Measurements from ENCODE around the gene SLC16A5.
"Not testable (repeated sequence)": the region's sequence is repeated elsewhere in the genome, so short reads cannot be mapped to it uniquely, and the experiment has no call there.

Gene SLC16A5

DNA sequence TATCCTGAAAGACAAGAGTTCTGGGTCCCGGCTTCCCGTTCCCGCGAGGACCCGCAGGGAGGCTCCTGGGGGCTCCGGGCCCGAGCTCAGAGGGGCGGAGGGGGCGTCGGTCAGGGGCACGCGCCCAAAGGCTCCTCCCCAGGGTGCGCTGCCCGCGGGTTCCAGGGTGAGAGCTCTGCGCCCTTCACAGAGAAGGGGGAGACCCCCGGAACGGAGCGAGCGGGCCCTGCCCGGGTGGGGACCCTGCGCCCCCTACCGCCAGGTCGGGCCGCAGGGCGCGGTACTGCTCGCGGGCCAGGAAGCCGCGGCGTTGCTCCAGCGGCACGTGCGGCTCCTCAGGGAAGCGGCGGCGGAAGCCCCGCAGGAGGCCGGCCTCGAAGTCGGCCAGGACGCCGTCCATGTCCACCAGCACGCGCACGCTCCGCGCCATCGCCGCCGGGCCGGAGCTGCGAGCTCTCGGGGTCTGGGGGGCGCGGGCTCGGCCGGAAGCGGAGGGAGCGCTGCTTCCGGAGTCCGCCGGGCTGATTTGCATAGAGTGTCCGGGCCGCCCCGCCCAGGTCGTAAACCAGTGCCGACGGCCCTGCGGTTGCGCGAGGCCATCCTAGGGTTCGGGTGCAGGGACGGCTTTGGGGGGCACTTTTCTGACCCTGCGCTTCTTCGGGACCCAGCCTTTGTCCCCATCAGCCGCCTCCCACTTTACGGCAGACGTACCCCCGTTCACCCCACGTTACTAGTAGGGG lies 43.7 kb downstream of the SLC16A5 start, which contains the start of gene NT5C:
Gene NT5C (minus strand): TSS at position 465 of the 740 bp plus-strand sequence. CDS start 35 bp downstream, at position 430.
- TF ChIP-seq CTCF (IDR thresholded peaks at IDR 0.05; ENCODE audit: low read depth, low read length) = peak; percentile 34
- peak; percentile 71 to 84 for DNase-seq (ENCODE audit: low read depth in 2 of 2)
- H3K4me3 ChIP-seq (replicated peaks in 1 of 2; ENCODE audit: low read depth in 2 of 2, low read length in 2 of 2) = peak within 1 kb of the TSS; percentile 70 to 73

DNA sequence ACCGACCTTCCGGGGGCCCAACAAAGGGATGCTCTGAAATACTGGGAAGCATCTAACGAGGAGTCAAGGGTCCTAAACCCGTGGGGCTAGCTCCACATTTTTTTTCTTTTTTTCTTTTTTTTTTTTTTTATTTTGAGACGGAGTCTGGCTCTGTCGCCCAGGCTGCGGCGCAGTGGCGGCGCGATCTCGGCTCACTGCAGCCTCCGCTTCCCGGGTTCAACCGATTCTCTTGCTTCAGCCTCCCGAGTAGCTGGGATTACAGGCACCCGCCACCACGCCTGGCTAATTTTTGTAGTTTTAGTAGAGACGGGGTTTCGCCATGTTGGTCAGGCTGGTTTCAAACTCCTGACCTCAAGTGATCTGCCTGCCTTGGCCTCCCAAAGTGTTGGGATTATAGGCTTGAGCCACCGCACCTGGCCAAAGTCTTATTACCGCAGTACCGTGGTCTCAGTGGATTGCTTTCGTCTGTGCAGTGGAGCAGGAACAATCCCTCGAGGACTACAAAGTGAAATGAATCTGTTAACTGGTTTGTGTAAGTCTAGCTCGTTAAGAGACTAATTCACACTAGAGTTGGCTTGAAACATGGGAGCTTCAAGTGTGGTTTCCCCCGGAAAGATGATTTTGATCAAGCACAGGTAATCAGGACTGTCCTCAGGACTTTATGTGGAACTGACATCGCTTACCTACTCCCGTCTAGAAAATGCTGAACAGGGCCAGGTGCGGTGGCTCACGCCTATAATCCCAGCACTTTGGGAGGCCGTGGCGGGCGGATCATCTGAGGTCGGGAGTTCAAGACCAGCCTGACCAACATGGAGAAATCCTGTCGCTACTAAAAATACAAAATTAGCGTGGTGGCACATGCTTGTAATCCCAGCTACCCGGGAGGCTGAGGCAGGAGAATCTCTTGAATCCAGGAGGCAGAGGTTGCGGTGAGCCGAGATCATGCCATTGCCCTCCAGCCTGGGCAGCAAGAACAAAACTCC lies 44.6 kb downstream of the SLC16A5 start:
- not testable (repeated sequence) for DNase-seq (ENCODE audit: low read depth in 2 of 2)

GRCh38 chr17:75133001-75133400 lies 45.2 kb downstream of the SLC16A5 start:
- no peak overlapping the region for H3K4me3 ChIP-seq (replicated peaks in 1 of 2; ENCODE audit: low read depth in 2 of 2, low read length in 2 of 2)
- DNase-seq (ENCODE audit: low read depth in 2 of 2) = no peak
- no peak for TF ChIP-seq CTCF (IDR thresholded peaks at IDR 0.05; ENCODE audit: low read depth, low read length)

More for the DNA sequence above, 44.6 kb downstream of the SLC16A5 start:
- peak overlapping the region; percentile 70 to 73 for H3K4me3 ChIP-seq (replicated peaks in 1 of 2; ENCODE audit: low read depth in 2 of 2, low read length in 2 of 2)

- not testable (repeated sequence) for DNase-seq (ENCODE audit: low read depth in 2 of 2); H3K4me3 ChIP-seq (replicated peaks in 1 of 2; ENCODE audit: low read depth in 2 of 2, low read length in 2 of 2)
Measured at GRCh38 chr17:75133607-75134347, 46.0 kb downstream of the SLC16A5 start.

- no peak for DNase-seq (ENCODE audit: low read depth in 2 of 2)
- no peak overlapping the region for H3K4me3 ChIP-seq (replicated peaks in 1 of 2; ENCODE audit: low read depth in 2 of 2, low read length in 2 of 2)
- no peak for TF ChIP-seq CTCF (IDR thresholded peaks at IDR 0.05; ENCODE audit: low read depth, low read length)
Measured at GRCh38 chr17:75135452-75135851, 47.7 kb downstream of the SLC16A5 start.

DNA sequence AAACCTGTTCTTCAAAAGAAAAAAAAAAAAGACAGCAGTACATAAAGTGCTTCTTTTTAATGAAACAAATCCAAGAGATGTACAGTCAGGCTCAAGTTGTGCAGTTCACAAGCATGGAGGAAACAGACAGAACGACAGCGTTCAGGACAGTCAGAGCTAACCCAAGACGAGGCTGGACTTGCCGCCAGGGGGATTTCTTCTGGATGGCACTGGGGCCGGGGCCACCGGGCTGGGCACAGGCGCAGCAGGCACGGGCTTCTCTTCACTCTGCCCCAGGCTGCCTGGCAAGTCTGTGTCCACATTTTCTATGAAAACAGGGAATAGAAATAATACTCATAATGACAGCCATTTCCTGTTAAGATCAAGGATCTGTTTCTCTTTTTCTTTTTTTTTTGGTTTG lies 48.2 kb downstream of the SLC16A5 start:
- TF ChIP-seq CTCF (IDR thresholded peaks at IDR 0.05; ENCODE audit: low read depth, low read length) = no peak
- H3K4me3 ChIP-seq (replicated peaks in 1 of 2; ENCODE audit: low read depth in 2 of 2, low read length in 2 of 2) = no peak overlapping the region
- DNase-seq (ENCODE audit: low read depth in 2 of 2) = no peak

DNA sequence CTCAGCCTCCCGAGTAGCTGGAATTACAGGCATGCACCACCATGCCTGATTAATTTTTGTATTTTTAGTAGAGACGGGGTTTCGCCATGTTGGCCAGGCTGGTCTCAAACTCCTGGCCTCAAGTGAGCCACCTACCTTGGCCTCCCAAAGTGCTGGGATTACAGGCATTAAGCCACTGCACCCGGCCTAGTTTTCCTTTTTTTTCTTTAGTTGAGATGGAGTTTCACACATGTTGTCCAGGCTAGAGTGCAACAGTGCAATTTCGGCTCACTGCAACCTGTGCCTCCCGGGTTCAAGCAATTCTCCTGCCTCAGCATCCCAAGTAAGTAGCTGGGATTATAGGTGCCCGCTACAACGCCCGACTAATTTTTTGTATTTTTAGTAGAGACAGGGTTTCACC lies 50.0 kb downstream of the SLC16A5 start:
- DNase-seq (ENCODE audit: low read depth in 2 of 2); H3K4me3 ChIP-seq (replicated peaks in 1 of 2; ENCODE audit: low read depth in 2 of 2, low read length in 2 of 2): not testable (repeated sequence)

- no peak for TF ChIP-seq CTCF (IDR thresholded peaks at IDR 0.05; ENCODE audit: low read depth, low read length)
- no peak for DNase-seq (ENCODE audit: low read depth in 2 of 2)
- H3K4me3 ChIP-seq (replicated peaks in 1 of 2; ENCODE audit: low read depth in 2 of 2, low read length in 2 of 2) = no peak overlapping the region
Measured at GRCh38 chr17:75138519-75138918, 50.8 kb downstream of the SLC16A5 start.
